B cell (primary cell): ENCODE results near the gene RAB43.

ENCODE experiments used
- CTCF ChIP-seq: fragments of 200-600 bp; IDR thresholded peaks from one replicate; pipeline ENCODE4 v1.8.0; 2022; ENCODE audit warnings: antibody characterized with exemption, mild to moderate bottlenecking
- EZH2 ChIP-seq: IDR thresholded peaks from 2 replicates; pipeline ENCODE4 v1.6.1; 2012; ENCODE audit warnings: borderline replicate concordance, low read depth, mild to moderate bottlenecking, moderate library complexity, low read length; ENCODE audit not compliant: insufficient read depth, poor library complexity, severe bottlenecking

GRCh38 chr3:129162729-129163579, 41.4 kb upstream of the RAB43 start:
- TF ChIP-seq CTCF (no peak), EZH2 (no peak)
